HUES48 (cell line): ENCODE measurements around the gene VARS2.

Experiments
- H3K27ac ChIP-seq: one replicate; pipeline ENCODE4 v1.7.0; 2013; ENCODE audit warnings: low read depth, low read length, inconsistent platforms
- H3K27me3 ChIP-seq: 2 replicates; pipeline ENCODE4 v1.6.1; 2013; ENCODE audit warnings: mild to moderate bottlenecking, low read length; ENCODE audit not compliant: control insufficient read depth, insufficient read depth
- H3K36me3 ChIP-seq: 2 replicates; pipeline ENCODE4 v1.6.1; 2013; ENCODE audit warnings: low read length; ENCODE audit not compliant: control insufficient read depth, insufficient read depth
- H3K4me1 ChIP-seq: 2 replicates; pipeline ENCODE4 v1.6.1; 2013; ENCODE audit warnings: mild to moderate bottlenecking, low read length; ENCODE audit not compliant: control insufficient read depth, insufficient read depth
- H3K4me3 ChIP-seq: 2 replicates; pipeline ENCODE4 v1.5.1; 2013; ENCODE audit warnings: mild to moderate bottlenecking, low read depth, low read length
- H3K9ac ChIP-seq: 2 replicates; pipeline ENCODE4 v1.6.1; 2013; ENCODE audit warnings: mild to moderate bottlenecking, low read depth, low read length, moderate library complexity
- H3K9me3 ChIP-seq: 2 replicates; pipeline ENCODE4 v1.6.1; 2013; ENCODE audit warnings: low read length; ENCODE audit not compliant: control insufficient read depth, insufficient read depth

The VARS2 gene

GRCh38 chr6:30931969-30932645 lies 18.1 kb downstream of the VARS2 start, which contains the start of gene SFTA2:
Gene SFTA2 (minus strand): TSS chr6:30932170. CDS start chr6:30932096, 74 bp downstream.
- Histone ChIP-seq H3K4me3 (no peak within 1 kb of the TSS), H3K4me1 (no peaks in the 10 kb centered on the region), H3K27ac (no peak within 1 kb of the TSS), H3K36me3 (peaks cover under 1% of the 10 kb centered on the region; the same call in 1 of the 2 replicates), H3K9ac (no peak within 1 kb of the TSS), H3K9me3 (peaks cover 3% of the 10 kb centered on the region; the same call in 1 of the 2 replicates), H3K27me3 (no peaks in the 10 kb centered on the region)

- no peaks in the 10 kb centered on the region for H3K4me1 ChIP-seq
- no peak overlapping the region for H3K9ac ChIP-seq
- H3K4me3 ChIP-seq: no peak overlapping the region
- no peaks in the 10 kb centered on the region for H3K27me3 ChIP-seq
- H3K27ac ChIP-seq: no peak overlapping the region
- no peaks in the 10 kb centered on the region for H3K36me3 ChIP-seq
- H3K9me3 ChIP-seq: peaks cover 3% of the 10 kb centered on the region; the same call in 1 of the 2 replicates
Observed at GRCh38 chr6:30932665-30933365, 18.8 kb downstream of the VARS2 start.

GRCh38 chr6:30935018-30935417 lies 21.0 kb downstream of the VARS2 start:
- H3K4me1 ChIP-seq: no peaks in the 10 kb centered on the region
- no peak overlapping the region for H3K4me3 ChIP-seq
- H3K9me3 ChIP-seq: no peaks in the 10 kb centered on the region
- no peaks in the 10 kb centered on the region for H3K36me3 ChIP-seq
- no peak overlapping the region for H3K27ac ChIP-seq
- no peak overlapping the region for H3K9ac ChIP-seq
- H3K27me3 ChIP-seq: no peaks in the 10 kb centered on the region

GRCh38 chr6:30937265-30937664 lies 23.2 kb downstream of the VARS2 start:
- Histone ChIP-seq H3K36me3 (no peaks in the 10 kb centered on the region), H3K9ac (no peak overlapping the region), H3K27ac (no peak overlapping the region), H3K9me3 (no peaks in the 10 kb centered on the region), H3K4me3 (no peak overlapping the region), H3K4me1 (peaks cover 5% of the 10 kb centered on the region), H3K27me3 (no peaks in the 10 kb centered on the region)

GRCh38 chr6:30938730-30939129 lies 24.7 kb downstream of the VARS2 start:
- Histone ChIP-seq H3K4me3 (no peak overlapping the region), H3K36me3 (no peaks in the 10 kb centered on the region), H3K27ac (no peak overlapping the region), H3K9ac (no peak overlapping the region), H3K27me3 (no peaks in the 10 kb centered on the region), H3K4me1 (peaks cover 11% of the 10 kb centered on the region), H3K9me3 (no peaks in the 10 kb centered on the region)

GRCh38 chr6:30939473-30939872 lies 25.4 kb downstream of the VARS2 start:
- Histone ChIP-seq H3K27ac (no peak overlapping the region), H3K4me3 (no peak overlapping the region), H3K27me3 (no peaks in the 10 kb centered on the region), H3K9ac (no peak overlapping the region), H3K36me3 (no peaks in the 10 kb centered on the region), H3K4me1 (peaks cover 11% of the 10 kb centered on the region), H3K9me3 (no peaks in the 10 kb centered on the region)

- H3K4me3 ChIP-seq: no peak within 1 kb of the TSS
- H3K27ac ChIP-seq: no peak within 1 kb of the TSS
- H3K27me3 ChIP-seq: no peaks in the 10 kb centered on the region
- H3K4me1 ChIP-seq: peaks cover 11% of the 10 kb centered on the region
- no peak within 1 kb of the TSS for H3K9ac ChIP-seq
- no peaks in the 10 kb centered on the region for H3K36me3 ChIP-seq
- H3K9me3 ChIP-seq: no peaks in the 10 kb centered on the region
Observed at GRCh38 chr6:30940361-30940986, 26.4 kb downstream of the VARS2 start, which contains the start of gene MUCL3. Gene MUCL3 (plus strand): TSS chr6:30940973. CDS start chr6:30941000, 27 bp downstream.

- Histone ChIP-seq H3K9me3 (no peaks in the 10 kb centered on the region), H3K36me3 (no peaks in the 10 kb centered on the region), H3K4me3 (no peak overlapping the region), H3K27me3 (no peaks in the 10 kb centered on the region), H3K27ac (no peak overlapping the region), H3K4me1 (peaks cover 11% of the 10 kb centered on the region), H3K9ac (no peak overlapping the region; the same call in 1 of the 2 replicates)
Observed at GRCh38 chr6:30942338-30943060, 28.5 kb downstream of the VARS2 start.

- no peaks in the 10 kb centered on the region for H3K27me3 ChIP-seq
- H3K9me3 ChIP-seq: no peaks in the 10 kb centered on the region
- H3K9ac ChIP-seq: no peak overlapping the region
- H3K36me3 ChIP-seq: no peaks in the 10 kb centered on the region
- no peak overlapping the region for H3K27ac ChIP-seq
- H3K4me3 ChIP-seq: no peak overlapping the region
- H3K4me1 ChIP-seq: peaks cover 11% of the 10 kb centered on the region
Observed at GRCh38 chr6:30944051-30944450, 30.0 kb downstream of the VARS2 start.

- Histone ChIP-seq H3K4me1 (peaks cover 11% of the 10 kb centered on the region), H3K36me3 (no peaks in the 10 kb centered on the region), H3K9ac (no peak overlapping the region), H3K27me3 (no peaks in the 10 kb centered on the region), H3K27ac (no peak overlapping the region), H3K9me3 (no peaks in the 10 kb centered on the region), H3K4me3 (no peak overlapping the region)
Observed at GRCh38 chr6:30945281-30945680, 31.2 kb downstream of the VARS2 start.
